ENCODE results near the gene FRMPD1.
"Not testable (repeated sequence)": the region's sequence is repeated elsewhere in the genome, so short reads cannot be mapped to it uniquely, and the experiment has no call there.

The FRMPD1 gene

DNA sequence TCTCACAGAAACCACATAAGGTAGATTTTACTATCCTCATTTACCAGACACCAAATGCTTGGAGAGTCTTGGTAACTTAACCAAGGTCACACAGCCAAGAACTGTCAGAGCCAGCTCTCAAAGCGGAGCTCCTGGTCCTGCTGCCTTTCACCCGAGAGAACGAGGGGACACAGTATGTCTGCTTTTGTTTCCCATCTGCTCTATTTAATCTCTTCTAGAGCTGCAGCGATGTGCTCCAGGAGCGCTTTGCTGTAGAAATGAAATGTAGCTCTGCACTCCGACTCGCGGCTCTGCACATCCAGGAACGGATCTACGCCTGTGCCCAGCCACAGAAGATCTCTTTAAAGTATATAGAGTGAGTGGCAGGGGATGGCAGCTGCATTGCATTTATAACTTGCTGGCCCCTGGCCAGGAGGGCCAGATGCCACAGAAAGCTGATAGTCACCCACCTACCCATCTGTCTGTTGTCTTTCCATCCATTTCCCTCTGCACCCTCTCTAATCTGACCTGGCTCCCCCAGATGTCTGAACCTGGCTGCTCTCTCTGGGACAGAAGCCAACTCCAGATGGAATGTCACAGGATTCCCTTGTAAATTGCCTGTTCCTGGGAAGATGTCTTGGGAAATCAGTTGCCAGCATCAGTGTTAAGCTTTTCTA, 81.5 kb downstream of the FRMPD1 start:
- ATAC-seq (replicated peaks; ENCODE audit: extremely low read depth, poor library complexity, severe bottlenecking) (no peak), DNase-seq (ENCODE audit: low spot score in 2 of 2) (no peak)
- Mint-ChIP-seq H3K4me1 (no peaks in the 10 kb centered on the region), H3K36me3 (ENCODE audit: insufficient read depth) (no peaks in the 10 kb centered on the region), H3K27ac (ENCODE audit: low read depth) (no peak overlapping the region), H3K27me3 (peaks cover 15% of the 10 kb centered on the region), H3K4me3 (no peak overlapping the region), H3K9me3 (no peaks in the 10 kb centered on the region)

DNA sequence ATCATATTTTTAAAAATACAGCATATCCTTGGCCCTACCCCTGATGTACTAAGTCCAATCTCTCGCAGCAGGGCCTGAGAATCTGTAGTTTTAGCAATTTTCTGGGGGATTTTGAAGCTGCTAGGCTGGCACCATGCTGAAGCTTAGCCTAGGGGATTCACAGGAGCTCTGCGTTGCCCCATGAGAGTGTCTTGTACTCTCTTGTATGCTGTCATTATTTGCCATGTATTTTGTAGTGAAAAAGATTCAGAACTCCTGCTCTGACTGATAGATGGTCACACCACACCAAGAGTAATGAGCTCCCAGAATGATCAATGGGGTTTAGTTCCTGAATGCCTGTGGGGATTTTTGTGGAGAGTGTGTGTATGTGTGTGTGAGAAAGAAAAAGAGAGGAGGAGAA, 82.2 kb downstream of the FRMPD1 start:
- no peak overlapping the region for H3K27ac Mint-ChIP-seq (ENCODE audit: low read depth)
- ATAC-seq (replicated peaks; ENCODE audit: extremely low read depth, poor library complexity, severe bottlenecking), result no peak
- H3K4me1 Mint-ChIP-seq, result no peaks in the 10 kb centered on the region
- no peaks in the 10 kb centered on the region for H3K36me3 Mint-ChIP-seq (ENCODE audit: insufficient read depth)
- no peak overlapping the region for H3K4me3 Mint-ChIP-seq
- no peaks in the 10 kb centered on the region for H3K9me3 Mint-ChIP-seq
- H3K27me3 Mint-ChIP-seq, result peaks cover 8% of the 10 kb centered on the region
- DNase-seq (ENCODE audit: low spot score in 2 of 2), result no peak

DNA sequence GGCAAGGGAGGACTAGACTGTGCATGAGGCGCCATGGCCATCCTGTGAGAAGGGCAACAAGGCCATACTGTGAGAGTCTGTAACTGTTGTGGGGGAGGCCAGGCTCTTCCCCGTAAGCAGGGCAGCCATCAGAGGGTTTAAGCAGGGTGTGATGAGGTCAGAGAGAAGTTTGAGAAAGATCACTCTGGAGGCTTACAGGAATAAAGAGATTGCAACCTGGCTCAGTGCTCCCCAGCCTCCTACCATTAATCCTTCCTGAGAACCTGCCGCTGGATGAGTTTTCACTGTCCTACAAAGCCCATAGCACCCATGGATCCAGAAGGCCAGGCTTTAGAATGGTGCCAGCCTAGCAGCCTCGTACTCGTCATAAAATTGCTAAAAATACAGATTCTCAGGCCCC, 88.5 kb downstream of the FRMPD1 start:
- no peaks in the 10 kb centered on the region for H3K36me3 Mint-ChIP-seq (ENCODE audit: insufficient read depth)
- H3K27me3 Mint-ChIP-seq, result no peaks in the 10 kb centered on the region
- no peak overlapping the region for H3K4me3 Mint-ChIP-seq
- no peaks in the 10 kb centered on the region for H3K9me3 Mint-ChIP-seq
- no peak for ATAC-seq (replicated peaks; ENCODE audit: extremely low read depth, poor library complexity, severe bottlenecking)
- DNase-seq (ENCODE audit: low spot score in 2 of 2), result no peak
- no peaks in the 10 kb centered on the region for H3K4me1 Mint-ChIP-seq
- no peak overlapping the region for H3K27ac Mint-ChIP-seq (ENCODE audit: low read depth)

DNA sequence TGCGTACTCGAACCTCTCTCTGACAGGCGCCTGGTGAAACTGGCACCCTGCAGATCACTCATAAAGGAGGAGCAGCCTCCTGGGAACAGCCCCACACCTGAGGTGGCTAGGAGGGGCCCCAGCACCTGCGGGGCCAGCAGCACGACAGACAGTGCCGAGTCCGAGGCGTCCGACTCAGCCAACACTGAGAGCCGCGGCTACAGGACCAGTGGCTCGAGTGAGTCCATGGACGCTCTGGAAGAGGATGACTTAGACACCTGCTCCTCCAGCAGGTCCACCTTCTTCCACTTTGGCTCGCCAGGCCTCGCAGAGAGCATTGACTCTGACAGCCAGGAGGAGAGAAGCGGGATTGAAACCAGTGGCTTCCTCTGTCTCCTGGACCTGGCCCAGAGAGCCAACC, 89.4 kb downstream of the FRMPD1 start:
- Mint-ChIP-seq H3K4me1 (no peaks in the 10 kb centered on the region), H3K27me3 (no peaks in the 10 kb centered on the region)

DNA sequence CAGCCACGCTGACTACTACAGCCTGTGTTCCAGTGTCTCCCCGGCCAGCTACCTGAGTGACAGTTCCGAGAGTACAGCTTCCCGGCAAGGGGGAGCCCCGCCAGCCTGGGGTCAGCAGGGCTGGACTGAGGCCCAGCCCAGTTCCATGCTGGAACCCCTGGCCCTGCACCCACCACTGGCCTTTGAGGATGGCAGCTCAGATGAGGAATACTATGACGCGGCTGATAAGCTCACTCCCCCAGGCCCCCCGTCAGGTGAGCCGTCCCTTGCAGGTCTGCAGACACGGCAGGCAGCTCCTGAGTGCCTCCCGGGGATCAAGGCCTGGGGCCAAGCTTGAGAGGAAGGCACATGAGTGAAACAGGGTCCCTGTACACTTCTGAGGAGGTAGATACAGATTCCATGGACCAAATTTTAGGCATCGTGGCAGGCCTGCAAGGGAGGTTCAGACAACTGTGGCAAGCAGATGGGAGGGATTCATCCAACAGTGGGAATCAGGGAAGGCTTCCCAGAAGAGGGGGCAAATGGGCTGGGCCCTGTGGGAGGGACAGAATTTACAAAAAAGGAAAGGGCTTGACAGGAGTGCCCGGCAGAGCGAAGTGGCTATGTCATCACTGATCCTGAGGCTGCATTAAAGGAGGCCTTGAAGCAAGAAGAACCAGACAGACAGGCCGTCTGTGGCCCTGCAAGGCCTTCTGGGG, 90.0 kb downstream of the FRMPD1 start:
- ATAC-seq (replicated peaks; ENCODE audit: extremely low read depth, poor library complexity, severe bottlenecking) (no peak), DNase-seq (ENCODE audit: low spot score in 2 of 2) (no peak)
- H3K36me3 Mint-ChIP-seq (ENCODE audit: insufficient read depth), result no peaks in the 10 kb centered on the region
- no peaks in the 10 kb centered on the region for H3K27me3 Mint-ChIP-seq
- no peaks in the 10 kb centered on the region for H3K9me3 Mint-ChIP-seq
- H3K4me1 Mint-ChIP-seq, result no peaks in the 10 kb centered on the region
- no peak overlapping the region for H3K27ac Mint-ChIP-seq (ENCODE audit: low read depth)
- no peak overlapping the region for H3K4me3 Mint-ChIP-seq

More for the DNA sequence above, 89.4 kb downstream of the FRMPD1 start:
- Mint-ChIP-seq H3K27ac (ENCODE audit: low read depth) (no peak overlapping the region), H3K36me3 (ENCODE audit: insufficient read depth) (no peaks in the 10 kb centered on the region), H3K9me3 (no peaks in the 10 kb centered on the region), H3K4me3 (no peak overlapping the region)
- no peak for ATAC-seq (replicated peaks; ENCODE audit: extremely low read depth, poor library complexity, severe bottlenecking)
- no peak for DNase-seq (ENCODE audit: low spot score in 2 of 2)

DNA sequence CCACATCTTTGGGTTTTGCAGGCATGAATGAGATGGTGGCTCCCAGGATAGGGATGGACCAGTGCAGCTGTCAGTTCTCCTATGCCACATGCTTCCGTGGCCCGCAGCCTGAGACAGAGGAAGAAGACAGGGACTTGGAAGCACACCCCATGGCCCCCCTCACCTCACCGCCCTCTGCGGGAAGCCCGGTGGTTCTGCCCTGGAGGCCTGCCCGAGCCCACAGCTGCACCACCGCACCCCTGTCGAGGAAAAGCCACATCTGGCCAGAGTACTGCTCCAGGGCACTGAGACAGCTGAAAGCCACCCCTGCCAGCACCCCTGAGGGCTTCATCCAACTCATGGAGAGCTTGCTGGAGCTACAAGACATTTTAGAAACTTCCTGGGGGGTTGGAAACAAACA, 95.2 kb downstream of the FRMPD1 start:
- no peaks in the 10 kb centered on the region for H3K4me1 Mint-ChIP-seq
- no peak for ATAC-seq (replicated peaks; ENCODE audit: extremely low read depth, poor library complexity, severe bottlenecking)
- DNase-seq (ENCODE audit: low spot score in 2 of 2), result no peak
- no peak overlapping the region for H3K4me3 Mint-ChIP-seq
- H3K27me3 Mint-ChIP-seq, result no peaks in the 10 kb centered on the region
- peaks cover 2% of the 10 kb centered on the region for H3K36me3 Mint-ChIP-seq (ENCODE audit: insufficient read depth)
- H3K27ac Mint-ChIP-seq (ENCODE audit: low read depth), result no peak overlapping the region
- H3K9me3 Mint-ChIP-seq, result no peaks in the 10 kb centered on the region

DNA sequence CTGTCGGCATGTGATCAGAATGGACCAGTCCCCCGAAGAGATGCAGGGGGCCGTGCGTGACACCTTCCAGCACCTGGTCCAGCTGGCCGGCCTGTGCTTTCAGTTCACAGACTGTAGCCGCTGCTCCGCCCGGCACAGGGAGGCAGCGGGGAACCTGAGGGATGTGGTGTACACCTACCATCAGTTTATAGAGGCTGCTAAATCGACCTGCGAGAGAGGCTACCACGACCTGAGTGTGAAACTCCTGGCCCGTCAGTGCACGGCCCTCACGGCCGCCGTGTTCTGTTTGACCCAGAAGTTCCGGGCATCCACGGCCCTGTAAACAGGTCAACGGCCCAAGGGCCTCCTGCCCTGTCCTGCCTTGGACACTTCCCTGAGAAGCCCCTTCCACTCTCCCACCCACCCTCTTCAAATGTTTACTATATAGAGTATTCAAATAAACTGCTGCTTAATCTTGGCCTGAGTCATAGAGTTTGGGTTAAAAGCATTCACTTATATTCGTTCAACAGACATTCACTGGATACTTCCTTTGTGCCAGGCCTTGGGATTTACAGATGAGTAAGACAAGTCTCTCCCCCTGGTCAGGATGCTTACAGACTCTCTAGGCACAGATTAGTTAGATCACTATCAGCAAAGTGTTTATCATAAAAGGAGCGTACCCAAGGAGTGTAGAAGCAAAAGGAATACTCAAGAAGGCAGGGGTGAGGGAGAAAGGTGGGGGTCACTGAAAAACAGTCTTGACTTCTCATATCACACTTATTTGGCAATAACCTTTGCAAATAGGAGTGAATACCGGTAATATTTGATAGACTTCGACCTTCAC, 95.9 kb downstream of the FRMPD1 start:
- Mint-ChIP-seq H3K4me1 (no peaks in the 10 kb centered on the region), H3K27me3 (no peaks in the 10 kb centered on the region), H3K4me3 (no peak overlapping the region), H3K9me3 (no peaks in the 10 kb centered on the region), H3K27ac (ENCODE audit: low read depth) (no peak overlapping the region), H3K36me3 (ENCODE audit: insufficient read depth) (peaks cover 2% of the 10 kb centered on the region)
- ATAC-seq (replicated peaks; ENCODE audit: extremely low read depth, poor library complexity, severe bottlenecking) (no peak), DNase-seq (ENCODE audit: low spot score in 2 of 2) (no peak)

DNA sequence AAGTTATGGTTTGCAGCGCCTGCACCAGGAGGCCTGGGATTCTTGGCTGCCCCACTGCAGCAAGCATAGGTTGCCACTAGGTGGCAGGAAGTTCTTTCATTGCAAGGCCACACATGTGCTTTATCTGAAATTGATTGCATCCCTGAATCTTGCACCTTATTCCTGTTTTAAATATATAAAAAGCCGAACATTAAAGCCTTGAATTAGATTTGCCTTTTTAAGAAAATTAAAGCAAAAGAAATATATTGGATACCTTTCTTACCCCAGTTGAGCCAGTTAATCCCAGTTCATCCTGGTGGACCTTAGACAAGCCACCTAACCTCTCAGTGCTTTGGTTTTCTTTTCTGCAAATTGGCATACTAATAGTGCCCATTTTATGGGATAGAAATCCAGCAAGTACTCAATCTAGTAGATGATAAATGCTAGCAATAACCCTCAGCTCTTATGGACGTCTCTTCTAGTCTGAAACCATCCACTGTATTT, 96.6 kb downstream of the FRMPD1 start:
- Mint-ChIP-seq H3K27ac (ENCODE audit: low read depth) (no peak overlapping the region), H3K36me3 (ENCODE audit: insufficient read depth) (peaks cover 2% of the 10 kb centered on the region), H3K4me3 (no peak overlapping the region), H3K9me3 (no peaks in the 10 kb centered on the region), H3K27me3 (no peaks in the 10 kb centered on the region), H3K4me1 (no peaks in the 10 kb centered on the region)
- ATAC-seq (replicated peaks; ENCODE audit: extremely low read depth, poor library complexity, severe bottlenecking) (peak; percentile 60), DNase-seq (ENCODE audit: low spot score in 2 of 2) (peak in 1 of 2 donors; percentile 28)

DNA sequence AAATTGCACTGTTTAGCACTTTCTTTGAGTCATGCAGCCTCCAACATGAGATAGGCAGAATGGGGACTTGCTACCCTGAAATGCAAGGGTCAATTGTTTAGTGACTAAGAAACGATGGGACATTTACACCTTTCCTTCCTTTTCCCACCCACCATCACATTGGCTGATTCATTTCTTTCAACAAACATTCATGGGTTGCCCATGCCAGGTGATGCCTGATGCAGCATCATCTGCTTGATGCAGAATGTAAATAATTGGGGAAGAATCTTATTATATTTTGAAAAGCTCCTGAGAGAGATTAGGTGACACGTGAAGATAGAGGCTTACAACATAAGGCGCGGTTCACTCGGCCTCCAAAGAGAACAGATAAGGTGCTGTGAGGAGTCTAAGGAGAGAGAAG, 98.4 kb downstream of the FRMPD1 start:
- DNase-seq (ENCODE audit: low spot score in 2 of 2) (no peak), ATAC-seq (replicated peaks; ENCODE audit: extremely low read depth, poor library complexity, severe bottlenecking) (no peak)
- no peak overlapping the region for H3K4me3 Mint-ChIP-seq
- H3K4me1 Mint-ChIP-seq, result peaks cover 4% of the 10 kb centered on the region
- no peaks in the 10 kb centered on the region for H3K9me3 Mint-ChIP-seq
- H3K27me3 Mint-ChIP-seq, result no peaks in the 10 kb centered on the region
- peaks cover 8% of the 10 kb centered on the region for H3K36me3 Mint-ChIP-seq (ENCODE audit: insufficient read depth)
- H3K27ac Mint-ChIP-seq (ENCODE audit: low read depth), result no peak overlapping the region

DNA sequence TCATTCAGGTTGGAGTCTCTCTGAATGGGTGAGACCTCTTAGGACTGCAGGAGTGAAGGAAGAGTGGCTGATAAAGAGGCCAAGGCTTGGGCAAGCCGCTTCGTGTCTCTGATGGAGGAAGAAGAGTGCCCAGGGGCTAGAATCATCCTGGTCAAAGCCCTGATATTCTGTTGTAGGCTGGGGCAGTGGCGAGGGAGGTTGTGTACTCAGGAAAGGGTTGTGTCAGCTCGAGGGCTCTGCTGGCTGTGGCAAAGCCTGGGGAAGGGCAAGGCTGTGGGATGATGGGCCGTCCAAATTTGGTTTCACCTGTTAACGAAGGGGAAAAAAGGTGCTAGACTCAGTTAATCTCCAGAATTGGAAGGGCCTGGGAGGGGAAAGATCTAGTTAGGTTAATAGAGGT, 100.4 kb downstream of the FRMPD1 start:
- H3K27me3 Mint-ChIP-seq, result no peaks in the 10 kb centered on the region
- H3K4me3 Mint-ChIP-seq, result no peak overlapping the region
- H3K9me3 Mint-ChIP-seq, result no peaks in the 10 kb centered on the region
- peaks cover 22% of the 10 kb centered on the region for H3K4me1 Mint-ChIP-seq
- DNase-seq (ENCODE audit: low spot score in 2 of 2) (no peak), ATAC-seq (replicated peaks; ENCODE audit: extremely low read depth, poor library complexity, severe bottlenecking) (no peak)
- no peak overlapping the region for H3K27ac Mint-ChIP-seq (ENCODE audit: low read depth)
- H3K36me3 Mint-ChIP-seq (ENCODE audit: insufficient read depth), result peaks cover 8% of the 10 kb centered on the region

DNA sequence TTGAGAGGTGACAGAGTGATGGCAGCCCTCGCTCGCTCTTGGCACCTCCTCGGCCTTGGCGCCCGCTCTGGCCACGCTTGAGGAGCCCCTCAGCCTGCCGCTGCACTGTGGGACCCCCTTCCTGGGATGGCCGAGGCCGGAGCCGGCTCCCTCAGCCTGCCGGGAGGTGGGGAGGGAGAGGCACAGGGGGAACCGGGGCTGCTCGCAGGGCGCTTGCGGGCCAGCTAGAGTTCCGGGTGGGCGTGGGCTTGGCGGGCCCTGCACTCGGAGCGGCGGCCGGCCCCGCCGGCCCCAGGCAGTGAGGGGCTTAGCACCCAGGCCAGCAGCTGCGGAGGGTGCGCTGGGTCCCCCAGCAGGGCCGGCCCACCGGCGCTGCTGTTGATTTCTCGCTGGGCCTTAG, 101.0 kb downstream of the FRMPD1 start:
- not testable (repeated sequence) for H3K27me3 Mint-ChIP-seq; H3K4me3 Mint-ChIP-seq; ATAC-seq (replicated peaks; ENCODE audit: extremely low read depth, poor library complexity, severe bottlenecking); DNase-seq (ENCODE audit: low spot score in 2 of 2); H3K27ac Mint-ChIP-seq (ENCODE audit: low read depth); H3K36me3 Mint-ChIP-seq (ENCODE audit: insufficient read depth); H3K9me3 Mint-ChIP-seq
- H3K4me1 Mint-ChIP-seq, result peaks cover 24% of the 10 kb centered on the region

DNA sequence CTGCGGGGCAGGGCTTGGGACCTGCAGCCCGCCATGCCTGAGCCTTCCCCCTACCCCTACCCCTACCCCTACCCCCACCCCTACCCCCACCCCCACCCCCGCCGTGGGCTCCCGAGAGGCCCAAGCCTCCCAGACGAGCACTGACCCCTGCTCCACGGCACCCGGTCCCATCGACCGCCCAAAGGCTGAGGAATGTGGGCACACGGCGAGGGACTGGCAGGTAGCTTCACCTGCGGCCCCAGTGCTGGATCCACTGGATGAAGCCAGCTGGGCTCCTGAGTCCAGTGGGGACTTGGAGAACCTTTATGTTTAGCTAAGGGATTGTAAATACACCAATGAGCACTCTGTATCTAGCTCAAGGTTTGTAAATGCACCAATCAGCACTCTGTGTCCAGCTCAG, 101.4 kb downstream of the FRMPD1 start:
- peaks cover 24% of the 10 kb centered on the region for H3K4me1 Mint-ChIP-seq
- not testable (repeated sequence) for H3K27me3 Mint-ChIP-seq; H3K9me3 Mint-ChIP-seq; H3K27ac Mint-ChIP-seq (ENCODE audit: low read depth); H3K36me3 Mint-ChIP-seq (ENCODE audit: insufficient read depth); ATAC-seq (replicated peaks; ENCODE audit: extremely low read depth, poor library complexity, severe bottlenecking); H3K4me3 Mint-ChIP-seq; DNase-seq (ENCODE audit: low spot score in 2 of 2)

Measured in central memory CD8-positive, alpha-beta T cell (primary cell).